GM18858 (cell line): Measurements from ENCODE around the gene DOCK4.

Experiments
- ATAC-seq: cut with Tn5 transposase; IDR thresholded peaks from one replicate; pipeline ENCODE4 v1.9.1; 2021; ENCODE audit not compliant: unreplicated experiment

Gene DOCK4

GRCh38 chr7:112019932-112020331 is 186.3 kb downstream of the DOCK4 start:
- ATAC-seq = no peak

- ATAC-seq = no peak
Measured at GRCh38 chr7:112018305-112019030, 187.7 kb downstream of the DOCK4 start.

- ATAC-seq = no peak
Measured at GRCh38 chr7:112015146-112015545, 191.1 kb downstream of the DOCK4 start.

DNA sequence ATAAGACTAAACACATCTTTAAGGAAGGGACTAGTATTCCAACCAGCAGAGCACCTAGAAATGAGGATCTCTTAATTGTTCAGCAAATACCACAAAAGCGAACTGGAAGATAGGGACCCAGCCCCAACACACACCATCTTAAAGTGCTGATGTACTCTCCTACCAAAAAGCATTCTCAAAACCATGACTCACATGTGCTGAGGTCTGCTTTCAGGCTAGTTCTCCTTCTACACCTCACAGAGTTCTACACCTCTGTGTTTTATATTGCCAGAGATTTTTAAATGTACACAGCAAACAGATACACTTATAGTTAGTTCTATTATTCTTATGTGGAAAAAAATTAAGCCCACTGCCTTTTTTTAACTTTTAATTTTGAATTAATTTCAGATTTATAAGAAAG is 191.9 kb downstream of the DOCK4 start:
- no peak for ATAC-seq

- no peak for ATAC-seq
Measured at GRCh38 chr7:112013274-112013673, 192.9 kb downstream of the DOCK4 start.

DNA sequence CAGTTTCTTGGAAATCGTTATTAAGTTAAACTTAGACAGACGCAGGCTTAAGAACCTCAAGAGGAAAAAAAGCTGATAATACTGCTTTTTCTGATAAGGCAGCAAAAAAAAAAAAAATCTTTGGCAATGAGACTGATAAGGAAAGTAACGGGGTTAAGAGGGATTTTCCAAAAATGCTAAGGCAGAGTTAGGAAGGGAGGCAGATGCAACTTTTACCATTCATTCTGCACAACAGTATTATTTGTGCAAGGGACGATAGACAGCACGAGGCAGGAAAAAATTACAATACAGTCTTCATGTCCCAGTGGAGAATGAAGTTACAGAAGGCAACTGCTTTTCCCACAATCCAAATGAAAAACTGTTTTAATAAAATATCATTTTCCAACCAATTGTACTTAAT is 194.0 kb downstream of the DOCK4 start:
- ATAC-seq = no peak

- no peak for ATAC-seq
Measured at GRCh38 chr7:112010994-112011393, 195.2 kb downstream of the DOCK4 start.

GRCh38 chr7:112010109-112010508 is 196.1 kb downstream of the DOCK4 start:
- ATAC-seq = no peak

DNA sequence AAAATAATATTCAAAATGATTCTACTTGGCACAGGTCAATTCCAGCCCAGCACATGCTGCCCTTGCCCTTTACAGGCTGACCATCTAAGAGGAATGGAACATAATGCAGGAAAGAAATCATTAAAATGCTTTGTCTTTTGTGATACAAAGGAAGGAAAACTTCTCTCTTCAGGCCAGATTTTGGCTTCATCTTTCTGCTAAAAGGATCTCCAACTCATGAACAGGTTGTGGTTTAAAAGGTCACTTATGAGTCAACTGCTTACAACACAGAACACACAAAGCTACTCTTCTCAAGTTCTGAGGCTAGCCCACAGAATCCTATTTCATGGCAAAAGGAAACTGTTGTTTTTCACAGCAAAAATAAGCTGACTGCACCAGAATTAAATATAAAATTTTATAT is 197.1 kb downstream of the DOCK4 start:
- ATAC-seq = no peak

DNA sequence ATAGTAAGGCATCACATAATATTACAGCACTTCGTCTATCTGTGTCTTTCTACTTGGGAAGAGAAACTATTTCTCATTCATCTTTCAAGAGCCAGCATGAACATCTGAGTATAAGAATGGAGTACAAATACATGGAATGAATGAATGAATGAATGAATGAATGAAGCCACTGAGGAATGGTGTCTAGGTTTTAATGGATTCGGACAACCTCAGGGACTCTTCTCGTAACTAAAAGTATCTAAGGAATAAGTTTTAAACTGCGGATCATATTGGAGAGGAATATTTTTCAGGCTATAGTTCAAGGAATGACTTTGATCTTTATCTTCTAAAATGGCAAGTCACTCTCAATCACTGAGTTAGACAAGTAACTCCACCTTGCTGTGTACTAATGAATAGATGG is 199.0 kb downstream of the DOCK4 start:
- ATAC-seq = no peak

- ATAC-seq = no peak
Measured at GRCh38 chr7:112006071-112006470, 200.1 kb downstream of the DOCK4 start.

- no peak for ATAC-seq
Measured at GRCh38 chr7:112005205-112005775, 200.9 kb downstream of the DOCK4 start.

- ATAC-seq = no peak
Measured at GRCh38 chr7:112001091-112001826, 204.9 kb downstream of the DOCK4 start.

GRCh38 chr7:111998326-111998725 is 207.9 kb downstream of the DOCK4 start:
- no peak for ATAC-seq

GRCh38 chr7:111997546-111997945 is 208.7 kb downstream of the DOCK4 start:
- ATAC-seq = no peak

- no peak for ATAC-seq
Measured at GRCh38 chr7:111992601-111993000, 213.6 kb downstream of the DOCK4 start.

- ATAC-seq = no peak
Measured at GRCh38 chr7:111990643-111991042, 215.6 kb downstream of the DOCK4 start.

DNA sequence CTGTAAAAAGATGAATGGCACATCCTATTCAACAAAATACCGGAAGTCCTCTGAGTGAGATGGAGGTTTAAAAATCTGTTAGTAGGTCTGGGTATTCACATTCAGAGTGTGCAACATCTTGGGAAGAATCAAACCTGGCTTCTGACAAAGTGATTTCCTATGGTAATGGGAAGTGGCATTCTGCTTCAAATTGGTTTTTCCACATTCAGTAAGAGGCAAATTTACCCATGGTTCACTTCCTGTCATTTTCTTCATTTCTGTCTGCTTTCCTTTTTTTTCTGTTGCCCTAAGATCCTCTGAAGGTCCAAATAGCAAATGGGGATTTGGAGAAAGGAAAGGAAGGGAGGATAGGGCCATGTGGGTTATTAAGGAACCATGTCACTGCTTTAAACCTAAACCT is 218.3 kb downstream of the DOCK4 start:
- no peak for ATAC-seq

- ATAC-seq = no peak
Measured at GRCh38 chr7:111987115-111987826, 218.9 kb downstream of the DOCK4 start.

DNA sequence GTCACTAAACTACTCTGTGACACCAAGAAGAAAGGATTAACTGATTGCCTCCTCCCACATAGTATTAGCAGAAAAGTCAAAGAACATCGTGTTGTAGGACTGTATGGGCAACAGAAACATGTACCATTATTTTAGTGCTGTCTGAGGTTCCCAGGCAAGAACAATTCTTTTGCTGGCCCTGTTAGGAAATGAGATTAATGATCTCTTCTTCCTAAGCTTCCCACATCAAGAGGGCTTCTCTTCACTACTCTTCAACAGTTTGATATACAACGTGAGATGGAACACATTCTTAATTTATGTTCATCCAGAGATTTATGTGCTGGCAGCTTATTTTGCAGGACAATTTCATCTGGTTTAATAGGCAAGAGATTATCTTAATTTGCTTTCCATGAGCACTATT is 219.6 kb downstream of the DOCK4 start:
- ATAC-seq = no peak

GRCh38 chr7:111985798-111986197 is 220.4 kb downstream of the DOCK4 start:
- no peak for ATAC-seq

- ATAC-seq = no peak
Measured at GRCh38 chr7:111982804-111983203, 223.4 kb downstream of the DOCK4 start.
